Colonic mucosa (tissue), 4 donors: ENCODE measurements around the gene KCNA1. TPM values are rescaled to one million over a fixed set of nuclear protein-coding genes. Genes with fewer than 3 reads are reported as not detected.

ENCODE experiments used
- DNase-seq: peaks from one replicate; pipeline ENCODE4 v3.0.0-alpha.2; 2020
- H3K27ac ChIP-seq: fragments of 200-600 bp; one replicate; pipeline ENCODE4 v1.8.0; 2021
- H3K27me3 ChIP-seq: fragments of 200-600 bp; one replicate; pipeline ENCODE4 v1.8.0; 2021
- H3K36me3 ChIP-seq: fragments of 200-600 bp; one replicate; pipeline ENCODE4 v1.8.0; 2021
- H3K4me1 ChIP-seq: fragments of 200-600 bp; one replicate; pipeline ENCODE4 v1.8.0; 2021; ENCODE audit warnings: mild to moderate bottlenecking
- H3K4me3 ChIP-seq: fragments of 200-600 bp; one replicate; pipeline ENCODE4 v1.8.0; 2021
- H3K9ac ChIP-seq, 2 donors: one replicate each; pipeline ENCODE4 v1.7.0; 2013; ENCODE audit warnings: control low read depth in 2 of 2, low read depth in 2 of 2, low read length in 2 of 2
- H3K9me3 ChIP-seq: fragments of 200-600 bp; one replicate; pipeline ENCODE4 v1.8.0; 2021
- CTCF ChIP-seq: fragments of 200-600 bp; IDR thresholded peaks from one replicate; pipeline ENCODE4 v1.8.0; 2022; ENCODE audit warnings: antibody characterized with exemption, mild to moderate bottlenecking
- intact Hi-C: fragments of 100-400 bp; cut with DNase I; formaldehyde crosslinking; loops from one replicate; pipeline ENCODE4 v1.14.1; 2022
- total RNA-seq, 2 donors: library from RNA; stranded (reverse); fragmentation: NEBNext Ultra II Directional in 1 of 2; extraction: Animal tissue kit (Norgen Biotek cat#: 25700) in 1 of 2; gene quantifications; one replicate each; pipeline ENCODE4 v1.2.1, GENCODE V29; 2021
- donor health status: healthy.
- donor health status: DM: no; HTN: no; CAD: no.
- donor health status: DM: no; HTN: no; CAD: no.

The KCNA1 gene
- total RNA-seq, 2 donors from 2014 or later = 0.61 TPM; not detected in 1

GRCh38 chr12:4933411-4933810, 23.7 kb downstream of the KCNA1 start:
- Histone ChIP-seq H3K27ac (no peak overlapping the region), H3K36me3 (no peaks in the 10 kb centered on the region), H3K27me3 (no peaks in the 10 kb centered on the region), H3K9me3 (no peaks in the 10 kb centered on the region), H3K4me1 (no peaks in the 10 kb centered on the region), H3K9ac (no peak overlapping the region), H3K4me3 (no peak overlapping the region)
- DNase-seq = no peak
- intact Hi-C loops = no loop called here
- no peak for TF ChIP-seq CTCF

- Histone ChIP-seq H3K36me3 (no peaks in the 10 kb centered on the region), H3K9ac (no peak overlapping the region), H3K4me3 (no peak overlapping the region), H3K27me3 (no peaks in the 10 kb centered on the region), H3K27ac (no peak overlapping the region), H3K4me1 (no peaks in the 10 kb centered on the region), H3K9me3 (no peaks in the 10 kb centered on the region)
- no peak for TF ChIP-seq CTCF
- intact Hi-C loops = no loop called here
- no peak for DNase-seq
Observed at GRCh38 chr12:4934407-4935035, 24.8 kb downstream of the KCNA1 start.

GRCh38 chr12:4938900-4939299, 29.2 kb downstream of the KCNA1 start:
- no peak overlapping the region for H3K4me3 ChIP-seq
- intact Hi-C loops = no loop called here
- no peaks in the 10 kb centered on the region for H3K9me3 ChIP-seq
- no peaks in the 10 kb centered on the region for H3K4me1 ChIP-seq
- H3K27ac ChIP-seq = no peak overlapping the region
- no peak overlapping the region for H3K9ac ChIP-seq
- no peak for TF ChIP-seq CTCF
- no peak for DNase-seq
- no peaks in the 10 kb centered on the region for H3K36me3 ChIP-seq
- no peaks in the 10 kb centered on the region for H3K27me3 ChIP-seq

GRCh38 chr12:4939418-4940023, 29.8 kb downstream of the KCNA1 start:
- Histone ChIP-seq H3K9ac (no peak overlapping the region), H3K4me1 (no peaks in the 10 kb centered on the region), H3K36me3 (no peaks in the 10 kb centered on the region), H3K27me3 (no peaks in the 10 kb centered on the region), H3K4me3 (no peak overlapping the region), H3K9me3 (no peaks in the 10 kb centered on the region), H3K27ac (no peak overlapping the region)
- intact Hi-C loops = no loop called here
- no peak for DNase-seq
- TF ChIP-seq CTCF = no peak

- no peak for DNase-seq
- TF ChIP-seq CTCF = no peak
- no peaks in the 10 kb centered on the region for H3K36me3 ChIP-seq
- H3K9me3 ChIP-seq = no peaks in the 10 kb centered on the region
- no peak overlapping the region for H3K27ac ChIP-seq
- no peaks in the 10 kb centered on the region for H3K4me1 ChIP-seq
- intact Hi-C loops = no loop called here
- H3K27me3 ChIP-seq = no peaks in the 10 kb centered on the region
- no peak overlapping the region for H3K4me3 ChIP-seq
- H3K9ac ChIP-seq = no peak overlapping the region
Observed at GRCh38 chr12:4943067-4943937, 33.6 kb downstream of the KCNA1 start.
